H1 (cell line): ENCODE results near the gene CHI3L2. TPM values are rescaled to one million over a fixed set of nuclear protein-coding genes. Genes with fewer than 3 reads are reported as not detected.

ENCODE experiments used
- CTCF ChIA-PET: fragments of 300-600 bp; sonication (Branson Sonifier 250); formaldehyde crosslinking; loops from one replicate; lab custom pipeline; 2021; ENCODE audit not compliant: partially characterized antibody; lab: Charles Lee
- POLR2A ChIA-PET: fragments of 300-600 bp; sonication (Branson Sonifier 250); formaldehyde crosslinking; loops from one replicate; lab custom pipeline; 2021; ENCODE audit warnings: inconsistent platforms; ENCODE audit not compliant: partially characterized antibody; lab: Charles Lee
- DNase-seq, 2 experiments: peaks; one replicate each; pipeline versions ENCODE4 v3.0.0 to v3.0.0-alpha.2; 2010 to 2022; ENCODE audit warnings: low spot score in 2 of 2, low read depth in 1 of 2, mixed read lengths in 1 of 2
- FAIRE-seq: peaks from 2 replicates; lab custom pipeline; 2011; peaks lifted over from hg19 to GRCh38; lab: Jason Lieb, UNC
- H2AFZ ChIP-seq: 2 replicates; pipeline ENCODE4 v1.8.1; 2012; ENCODE audit warnings: low read length, inconsistent platforms
- H2AK5ac ChIP-seq: 2 replicates; pipeline ENCODE4 v1.6.1; 2013; ENCODE audit warnings: low read depth, low read length
- H2BK120ac ChIP-seq: replicated peaks from 2 replicates; pipeline ENCODE3; 2013; ENCODE audit warnings: low read depth, low read length, inconsistent platforms
- H2BK12ac ChIP-seq: 2 replicates; pipeline ENCODE4 v1.6.1; 2013; ENCODE audit warnings: low read depth, low read length
- H2BK15ac ChIP-seq: 2 replicates; pipeline ENCODE4 v1.6.1; 2013; ENCODE audit warnings: low read length
- H2BK20ac ChIP-seq: 2 replicates; pipeline ENCODE4 v1.6.1; 2013; ENCODE audit warnings: low read length
- H2BK5ac ChIP-seq: 2 replicates; pipeline ENCODE4 v1.6.1; 2013; ENCODE audit warnings: low read depth, low read length
- H3K14ac ChIP-seq: 2 replicates; pipeline ENCODE4 v1.6.1; 2013; ENCODE audit warnings: inconsistent platforms; ENCODE audit not compliant: insufficient read length
- H3K18ac ChIP-seq: 2 replicates; pipeline ENCODE4 v1.6.1; 2013; ENCODE audit warnings: low read length; ENCODE audit errors: extremely low read depth
- H3K23ac ChIP-seq: 2 replicates; pipeline ENCODE4 v1.6.1; 2013; ENCODE audit warnings: inconsistent platforms; ENCODE audit not compliant: insufficient read length
- H3K23me2 ChIP-seq: 2 replicates; pipeline ENCODE4 v1.6.1; 2013; ENCODE audit warnings: low read depth, low read length
- H3K27ac ChIP-seq: 2 replicates; pipeline ENCODE4 v1.6.1; 2011; ENCODE audit warnings: low read depth, low read length, inconsistent platforms
- H3K27me3 ChIP-seq, 4 experiments: replicated peaks in 1 of 4; 1 replicate in 1 of 4; 2 replicates in 3 of 4; pipeline versions ENCODE4 v1.6.1 to v1.8.1; 2011 to 2013; ENCODE audit warnings: low read length in 3 of 4, mild to moderate bottlenecking in 3 of 4, inconsistent platforms in 2 of 4, mixed read lengths in 2 of 4, moderate library complexity in 1 of 4; ENCODE audit not compliant: control insufficient read depth in 3 of 4, insufficient read depth in 3 of 4; ENCODE audit errors: extremely low read depth in 1 of 4
- H3K36me3 ChIP-seq, 4 experiments: 2 replicates each; pipeline versions ENCODE4 v1.6.1 to v1.8.1; 2011 to 2013; ENCODE audit warnings: mild to moderate bottlenecking in 4 of 4, low read length in 3 of 4, moderate library complexity in 2 of 4, control low read depth in 1 of 4, inconsistent platforms in 1 of 4; ENCODE audit not compliant: insufficient read depth in 4 of 4, control insufficient read depth in 2 of 4
- H3K4ac ChIP-seq: replicated peaks from 2 replicates; pipeline ENCODE3; 2013; ENCODE audit warnings: low read length, low read depth, mixed read lengths, inconsistent platforms; ENCODE audit not compliant: insufficient read length
- H3K4me1 ChIP-seq, 4 experiments: replicated peaks in 1 of 4; 1 replicate in 1 of 4; 2 replicates in 3 of 4; pipeline versions ENCODE4 v1.6.1 to v1.8.1; 2011 to 2013; ENCODE audit warnings: low read length in 3 of 4, inconsistent platforms in 2 of 4, mixed read lengths in 1 of 4; ENCODE audit not compliant: insufficient read depth in 4 of 4, control insufficient read depth in 3 of 4
- H3K4me2 ChIP-seq, 2 experiments: 2 replicates each; pipeline versions ENCODE4 v1.6.1 to v1.8.1; 2011 to 2013; ENCODE audit warnings: low read depth in 2 of 2, low read length in 2 of 2, control low read depth in 1 of 2, inconsistent platforms in 1 of 2, mild to moderate bottlenecking in 1 of 2; ENCODE audit not compliant: insufficient read depth in 1 of 2
- H3K4me3 ChIP-seq, 4 experiments: fragments of 200-600, 300-600 bp in 1 of 4; sonication (generic), shearing (Covaris generic), sonication (Bioruptor Twin) in 1 of 4; 2 replicates each; pipeline versions ENCODE4 v1.5.1 to v1.8.1; 2011 to 2016; ENCODE audit warnings: low read length in 4 of 4, low read depth in 3 of 4, control low read depth in 2 of 4, inconsistent platforms in 2 of 4, mild to moderate bottlenecking in 2 of 4, mixed read lengths in 1 of 4, moderate library complexity in 1 of 4; ENCODE audit not compliant: insufficient read depth in 2 of 4; ENCODE audit errors: extremely low read depth in 1 of 4
- H3K56ac ChIP-seq: replicated peaks from 2 replicates; pipeline ENCODE3; 2013; ENCODE audit warnings: low read depth, mild to moderate bottlenecking, mixed read lengths, low read length, inconsistent platforms; ENCODE audit not compliant: insufficient read length
- H3K79me1 ChIP-seq: 2 replicates; pipeline ENCODE4 v1.6.1; 2013; ENCODE audit warnings: low read depth, low read length, control low read depth
- H3K79me2 ChIP-seq, 2 experiments: 2 replicates each; pipeline versions ENCODE4 v1.6.1 to v1.8.1; 2012 to 2013; ENCODE audit warnings: low read length in 2 of 2, mild to moderate bottlenecking in 2 of 2, inconsistent platforms in 1 of 2; ENCODE audit not compliant: insufficient read depth in 2 of 2, control insufficient read depth in 1 of 2
- H3K9ac ChIP-seq, 4 experiments: replicated peaks in 1 of 4; 1 replicate in 1 of 4; 2 replicates in 3 of 4; pipeline versions ENCODE4 v1.6.1 to v1.8.1; 2011 to 2013; ENCODE audit warnings: low read depth in 3 of 4, low read length in 3 of 4, control low read depth in 2 of 4, mild to moderate bottlenecking in 2 of 4, moderate library complexity in 2 of 4, inconsistent platforms in 1 of 4; ENCODE audit errors: extremely low read depth in 1 of 4
- H3K9me3 ChIP-seq, 2 experiments: 2 replicates each; pipeline versions ENCODE4 v1.6.1 to v1.8.1; 2012 to 2013; ENCODE audit warnings: mild to moderate bottlenecking in 2 of 2, moderate library complexity in 2 of 2, control low read depth in 1 of 2, inconsistent platforms in 1 of 2, low read depth in 1 of 2, low read length in 1 of 2, mixed read lengths in 1 of 2; ENCODE audit not compliant: insufficient read depth in 2 of 2
- H4K20me1 ChIP-seq, 2 experiments: replicated peaks in 1 of 2; 2 replicates each; pipeline versions ENCODE3 to v1.8.1; 2011 to 2013; ENCODE audit warnings: inconsistent platforms in 2 of 2, low read length in 2 of 2, mild to moderate bottlenecking in 1 of 2; ENCODE audit not compliant: insufficient read depth in 2 of 2, control insufficient read depth in 1 of 2
- H4K5ac ChIP-seq: 2 replicates; pipeline ENCODE4 v1.6.1; 2013; ENCODE audit warnings: low read length, low read depth, mixed read lengths, inconsistent platforms; ENCODE audit not compliant: insufficient read length
- H4K8ac ChIP-seq: 2 replicates; pipeline ENCODE4 v1.8.0; 2013; ENCODE audit warnings: mild to moderate bottlenecking, moderate library complexity, low read length, inconsistent platforms; ENCODE audit not compliant: insufficient read depth; ENCODE audit errors: extremely low read depth
- H4K91ac ChIP-seq: replicated peaks from 2 replicates; pipeline ENCODE3; 2013; ENCODE audit warnings: low read length, mixed read lengths, inconsistent platforms; ENCODE audit not compliant: insufficient read length
- BRCA1 ChIP-seq: IDR thresholded peaks from 2 replicates; pipeline ENCODE4 v1.6.1; 2012; ENCODE audit warnings: low read depth, low read length, improper control_type of control experiment
- CBX5 ChIP-seq: fragments of 300-800, 300-1000 bp; sonication (generic); IDR thresholded peaks from 2 replicates; pipeline ENCODE4 v1.7.1; 2016; ENCODE audit warnings: antibody characterized with exemption, low read length, low read depth
- CEBPB ChIP-seq: IDR thresholded peaks from 2 replicates; pipeline ENCODE4 v1.6.1; 2012; ENCODE audit warnings: low read depth, low read length
- FOSL1 ChIP-seq: IDR thresholded peaks from 2 replicates; pipeline ENCODE4 v1.6.1; 2011; ENCODE audit warnings: mild to moderate bottlenecking, low read depth, low read length, moderate library complexity; ENCODE audit not compliant: insufficient read depth
- GTF2F1 ChIP-seq: IDR thresholded peaks from 2 replicates; pipeline ENCODE4 v1.6.1; 2012; ENCODE audit warnings: low read depth, low read length, improper control_type of control experiment, borderline replicate concordance
- HDAC2 ChIP-seq, 2 experiments: fragments of 300-600 bp in 1 of 2; sonication (generic) in 1 of 2; IDR thresholded peaks; 2 replicates each; pipeline ENCODE4 v1.6.1; 2011 to 2012; ENCODE audit warnings: low read depth in 2 of 2, low read length in 2 of 2, mild to moderate bottlenecking in 2 of 2, moderate library complexity in 2 of 2, borderline replicate concordance in 1 of 2, inconsistent platforms in 1 of 2
- HDAC6 ChIP-seq: IDR thresholded peaks from one replicate; pipeline ENCODE4 v1.7.1; 2012; ENCODE audit warnings: low read depth, mild to moderate bottlenecking, inconsistent platforms, low read length, moderate library complexity
- JUND ChIP-seq: IDR thresholded peaks from 2 replicates; pipeline ENCODE4 v1.6.1; 2011; ENCODE audit warnings: mild to moderate bottlenecking, improper control_type of control experiment, low read length
- MAFK ChIP-seq: IDR thresholded peaks from 2 replicates; pipeline ENCODE4 v1.6.1; 2012; ENCODE audit warnings: low read depth, mild to moderate bottlenecking, improper control_type of control experiment, low read length
- RAD21 ChIP-seq, 2 experiments: IDR thresholded peaks in 1 of 2; conservative IDR thresholded peaks in 1 of 2; 2 replicates each; pipeline ENCODE4 v1.6.1; 2011; ENCODE audit warnings: low read depth in 2 of 2, low read length in 2 of 2, improper control_type of control experiment in 1 of 2, inconsistent platforms in 1 of 2, mild to moderate bottlenecking in 1 of 2, moderate library complexity in 1 of 2
- RBBP5 ChIP-seq: IDR thresholded peaks from 2 replicates; pipeline ENCODE4 v1.7.1; 2012; ENCODE audit warnings: low read depth, mild to moderate bottlenecking, inconsistent platforms, low read length, moderate library complexity, borderline replicate concordance
- RXRA ChIP-seq: IDR thresholded peaks from 2 replicates; pipeline ENCODE4 v1.6.1; 2011; ENCODE audit warnings: low read depth, mild to moderate bottlenecking, low read length, moderate library complexity; ENCODE audit not compliant: insufficient read depth
- SP1 ChIP-seq: IDR thresholded peaks from 2 replicates; pipeline ENCODE4 v1.6.1; 2011; ENCODE audit warnings: low read depth, low read length
- TCF12 ChIP-seq: IDR thresholded peaks from 2 replicates; pipeline ENCODE4 v1.6.1; 2011; ENCODE audit warnings: low read depth, mild to moderate bottlenecking, low read length
- YY1 ChIP-seq: IDR thresholded peaks from 2 replicates; pipeline ENCODE4 v1.6.1; 2011; ENCODE audit warnings: low read depth, mild to moderate bottlenecking, low read length
- WGBS, 2 experiments: shearing (Covaris generic) in 1 of 2; methylation state at CpG; one replicate each; pipeline versions ENCODE4 v1.1.6 to v1.1.7; 2013 to 2015; ENCODE audit warnings: low lambda C conversion rate in 2 of 2, mixed read lengths in 2 of 2, inconsistent platforms in 1 of 2, low coverage in 1 of 2, missing lambda C conversion rate in 1 of 2; ENCODE audit not compliant: insufficient replicate concordance in 2 of 2, insufficient coverage in 1 of 2, insufficient read length in 1 of 2; ENCODE audit errors: extremely low coverage in 1 of 2, missing lambda C conversion rate in 1 of 2; 5-methylcytosine and 5-hydroxymethylcytosine counted together
- polyA plus RNA-seq, 7 experiments: library from polyadenylated mRNA; depleted of rRNA in 3 of 7; stranded (reverse) in 5 of 7; unstranded in 2 of 7; fragments of >200 nt in 5 of 7; fragments of 200-250 nt in 2 of 7; gene quantifications; 1 replicate in 5 of 7; 2 replicates in 1 of 7; 4 replicates in 1 of 7; pipeline versions ENCODE4 v1.2.1 to v1.2.3, GENCODE V29; 2011 to 2013; ENCODE audit warnings: missing spikeins in 2 of 7, mixed read lengths in 2 of 7
- total RNA-seq: library from RNA; stranded (reverse); fragmentation: NEBNext Ultra II Directional; extraction: Animal tissue kit (Norgen Biotek cat#: 25700); gene quantifications from 2 replicates; pipeline ENCODE4 v1.2.1, GENCODE V29; 2021

The CHI3L2 gene
- total and polyA plus RNA-seq, 2 of the 8 experiments (the other 6 are each of a cell fraction or from before 2014, with no cell fraction given): not detected

- no peaks in the 10 kb centered on the region for H3K27me3 ChIP-seq
- no peak overlapping the region for H3K56ac ChIP-seq
- no peak overlapping the region for H4K91ac ChIP-seq
- no peak overlapping the region for H3K14ac ChIP-seq
- ChIA-PET POLR2A (no interaction called here), CTCF (interaction anchor here (1.0 to 1.7 kb wide), 4 partner anchors 39 to 172 kb away, joined by 3 to 9 read pairs (median 4); no protein-coding TSS in a partner anchor)
- FAIRE-seq (no peak), DNase-seq (no peak)
- no peaks in the 10 kb centered on the region for H3K23me2 ChIP-seq
- no peak overlapping the region for H2BK120ac ChIP-seq
- no peaks in the 10 kb centered on the region for H3K4me1 ChIP-seq
- H2BK5ac ChIP-seq: no peak overlapping the region
- no peak overlapping the region for H3K18ac ChIP-seq
- H2AK5ac ChIP-seq: no peak overlapping the region
- no peak overlapping the region for H3K9ac ChIP-seq
- H3K36me3 ChIP-seq: no peaks in the 10 kb centered on the region
- no peak overlapping the region for H4K8ac ChIP-seq
- no peak overlapping the region for H3K27ac ChIP-seq
- no peak overlapping the region for H3K4me2 ChIP-seq
- no peak overlapping the region for H2BK20ac ChIP-seq
- H4K20me1 ChIP-seq: no peaks in the 10 kb centered on the region
- H3K23ac ChIP-seq: no peak overlapping the region
- no peak overlapping the region for H2BK12ac ChIP-seq
- 74% methylated on average over 2 of the region's 2 CpGs; no CpG with 5 or more reads in 1 of the 2 experiments for WGBS, 2 experiments
- H3K79me1 ChIP-seq: no peaks in the 10 kb centered on the region
- no peak overlapping the region for H2BK15ac ChIP-seq
- H2AFZ ChIP-seq: no peak overlapping the region
- H4K5ac ChIP-seq: no peak overlapping the region
- no peak overlapping the region for H3K4ac ChIP-seq
- H3K79me2 ChIP-seq: no peaks in the 10 kb centered on the region
- H3K9me3 ChIP-seq: no peaks in the 10 kb centered on the region
- H3K4me3 ChIP-seq: no peak overlapping the region
- no peak for TF ChIP-seq CEBPB
- no peak for TF ChIP-seq RBBP5
- TF ChIP-seq JUND: no peak
- no peak for TF ChIP-seq GTF2F1
- TF ChIP-seq RXRA: no peak
- no peak for TF ChIP-seq SP1
- no peak for TF ChIP-seq RAD21 (IDR thresholded peaks at IDR 0.05 in 1 of 2, conservative IDR thresholded peaks at IDR 0.05 in 1 of 2; ENCODE audit: low read depth in 2 of 2, low read length in 2 of 2)
- no peak for TF ChIP-seq HDAC6
- no peak for TF ChIP-seq TCF12
- TF ChIP-seq FOSL1: no peak
- no peak for TF ChIP-seq MAFK
- TF ChIP-seq BRCA1: no peak
- TF ChIP-seq CBX5: no peak
- TF ChIP-seq YY1: no peak
- TF ChIP-seq HDAC2 (IDR thresholded peaks at IDR 0.05; ENCODE audit: borderline replicate concordance in 1 of 2, low read depth in 2 of 2, low read length in 2 of 2): no peak
These were observed 1.2 kb downstream of the CHI3L2 start for GRCh38 chr1:111228748-111229126.
